ENCODE results near the gene MTG2. TPM values are rescaled to one million over a fixed set of nuclear protein-coding genes. Genes with fewer than 3 reads are reported as not detected.

MTG2 gene
- total RNA-seq, 1 donor from 2014 or later = 29.3 TPM

- H3K4me1 Mint-ChIP-seq (ENCODE audit: unreplicated experiment) = no peaks in the 10 kb centered on the region
- H3K27me3 Mint-ChIP-seq (ENCODE audit: unreplicated experiment) = no peaks in the 10 kb centered on the region
- no peak overlapping the region for H3K4me3 Mint-ChIP-seq (ENCODE audit: unreplicated experiment)
- peaks cover 15% of the 10 kb centered on the region for H3K36me3 Mint-ChIP-seq (ENCODE audit: unreplicated experiment)
- H3K27ac Mint-ChIP-seq (ENCODE audit: unreplicated experiment) = no peak overlapping the region
- no peak for TF ChIP-seq CTCF (IDR thresholded peaks at IDR 0.05)
- H3K9me3 Mint-ChIP-seq (ENCODE audit: unreplicated experiment) = no peaks in the 10 kb centered on the region
- DNase-seq (ENCODE audit: extremely low spot score, unreplicated experiment) = no peak
Observed at GRCh38 chr20:62163986-62164762, 18.7 kb upstream of the MTG2 start.

DNA sequence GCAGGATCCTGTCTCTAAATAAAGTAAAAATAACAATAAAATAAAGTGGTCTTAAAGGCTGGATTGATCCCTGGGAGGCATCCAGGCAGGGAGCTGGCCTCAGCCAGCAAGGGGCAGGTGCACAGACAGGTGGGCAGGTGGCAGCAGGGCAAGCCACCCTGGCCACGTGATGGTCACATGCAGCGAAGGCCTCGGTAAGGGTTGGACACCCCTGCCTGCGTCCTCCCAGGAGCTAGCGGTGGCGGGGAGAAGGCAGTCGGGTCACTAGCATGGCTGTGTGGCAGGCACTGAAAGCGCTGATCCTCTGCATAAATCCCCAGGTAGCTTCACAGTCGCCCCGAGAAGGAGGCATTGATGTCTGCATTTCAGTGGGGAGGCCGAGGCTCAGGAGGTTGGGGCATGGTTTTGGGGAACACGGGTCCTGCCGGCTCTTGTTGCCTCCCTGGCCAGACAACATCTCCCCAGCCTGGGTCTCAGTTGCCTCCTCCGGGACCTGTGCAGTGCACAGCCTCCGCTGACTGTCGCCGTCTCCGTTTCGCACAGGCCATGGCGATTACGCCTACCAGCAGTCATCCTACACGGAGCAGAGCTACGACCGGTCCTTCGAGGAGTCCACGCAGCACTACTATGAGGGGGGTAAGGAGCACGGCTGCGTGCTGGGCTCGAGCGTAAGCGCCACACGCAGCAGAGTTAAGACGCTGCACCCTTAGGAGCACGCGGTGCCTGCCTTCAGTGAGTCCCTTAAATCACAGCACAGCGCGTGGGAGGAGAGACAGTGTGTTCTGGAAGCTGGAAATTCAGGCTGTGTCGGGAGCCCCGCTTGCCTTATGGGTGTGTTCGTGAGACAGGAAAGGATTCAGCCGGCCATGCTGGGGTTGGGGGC lies 17.7 kb upstream of the MTG2 start:
- DNase-seq (ENCODE audit: extremely low spot score, unreplicated experiment) = no peak
- H3K36me3 Mint-ChIP-seq (ENCODE audit: unreplicated experiment) = peaks cover 15% of the 10 kb centered on the region
- H3K4me3 Mint-ChIP-seq (ENCODE audit: unreplicated experiment) = no peak overlapping the region
- no peaks in the 10 kb centered on the region for H3K27me3 Mint-ChIP-seq (ENCODE audit: unreplicated experiment)
- no peaks in the 10 kb centered on the region for H3K4me1 Mint-ChIP-seq (ENCODE audit: unreplicated experiment)
- no peak overlapping the region for H3K27ac Mint-ChIP-seq (ENCODE audit: unreplicated experiment)
- no peak for TF ChIP-seq CTCF (IDR thresholded peaks at IDR 0.05)
- H3K9me3 Mint-ChIP-seq (ENCODE audit: unreplicated experiment) = no peaks in the 10 kb centered on the region

- TF ChIP-seq CTCF (IDR thresholded peaks at IDR 0.05) = no peak
- peaks cover 12% of the 10 kb centered on the region for H3K36me3 Mint-ChIP-seq (ENCODE audit: unreplicated experiment)
Observed at GRCh38 chr20:62165762-62166399, 16.9 kb upstream of the MTG2 start.

DNA sequence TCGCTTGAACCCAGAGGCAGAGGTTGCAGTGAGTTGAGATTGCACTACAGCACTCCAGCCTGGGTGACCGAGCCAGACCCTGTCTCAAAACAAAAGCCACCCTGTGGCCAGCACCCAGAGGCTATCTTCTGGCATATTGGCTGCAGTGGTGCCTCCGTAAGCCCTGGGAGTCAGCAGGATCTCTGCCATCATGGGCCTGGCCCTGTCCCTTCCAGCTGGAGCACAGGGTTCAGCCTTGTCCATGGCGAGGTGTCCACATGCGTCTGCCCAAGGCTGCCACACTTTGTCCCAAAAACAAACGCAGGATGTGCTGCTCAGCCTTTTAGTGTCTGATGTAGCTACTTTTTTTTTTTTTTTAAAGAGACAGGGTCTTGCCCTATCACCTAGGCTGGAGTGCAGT lies 15.4 kb upstream of the MTG2 start:
- Mint-ChIP-seq H3K27ac (ENCODE audit: unreplicated experiment) (no peak overlapping the region), H3K4me1 (ENCODE audit: unreplicated experiment) (no peaks in the 10 kb centered on the region), H3K4me3 (ENCODE audit: unreplicated experiment) (no peak overlapping the region), H3K27me3 (ENCODE audit: unreplicated experiment) (no peaks in the 10 kb centered on the region), H3K9me3 (ENCODE audit: unreplicated experiment) (no peaks in the 10 kb centered on the region), H3K36me3 (ENCODE audit: unreplicated experiment) (peaks cover 14% of the 10 kb centered on the region)
- TF ChIP-seq CTCF (IDR thresholded peaks at IDR 0.05) = no peak
- DNase-seq (ENCODE audit: extremely low spot score, unreplicated experiment) = no peak

More at GRCh38 chr20:62165762-62166399, 16.9 kb upstream of the MTG2 start:
- Mint-ChIP-seq H3K4me1 (ENCODE audit: unreplicated experiment) (no peaks in the 10 kb centered on the region), H3K4me3 (ENCODE audit: unreplicated experiment) (no peak overlapping the region), H3K9me3 (ENCODE audit: unreplicated experiment) (no peaks in the 10 kb centered on the region), H3K27me3 (ENCODE audit: unreplicated experiment) (no peaks in the 10 kb centered on the region), H3K27ac (ENCODE audit: unreplicated experiment) (no peak overlapping the region)
- no peak for DNase-seq (ENCODE audit: extremely low spot score, unreplicated experiment)

All from osteocyte (in vitro differentiated cells).